GM23338 (cell line): ENCODE results near the gene HIF1AN. TPM values are rescaled to one million over a fixed set of nuclear protein-coding genes. Genes with fewer than 3 reads are reported as not detected.

ENCODE experiments used
- ATAC-seq: fragments of 200-7000 bp; cut with Tn5 transposase; 3 replicates; pipeline ENCODE4 v1.9.1; 2020
- DNase-seq: peaks from one replicate; pipeline ENCODE4 v3.0.0-alpha.2; 2015; ENCODE audit warnings: low spot score
- H2AFZ ChIP-seq: fragments of 200-600 bp; sonication (generic); 2 replicates; pipeline ENCODE4 v1.8.0; 2016; ENCODE audit warnings: antibody characterized with exemption, mild to moderate bottlenecking, moderate library complexity
- H3F3A ChIP-seq: fragments of 200-600 bp; sonication (generic); replicated peaks from 2 replicates; pipeline ENCODE4 v1.8.0; 2017; ENCODE audit warnings: antibody characterized with exemption, mixed run types, low read depth
- H3K27ac ChIP-seq: fragments of 200-600 bp; sonication (generic); 2 replicates; pipeline ENCODE4 v1.6.1; 2016; ENCODE audit warnings: low read depth
- H3K27me3 ChIP-seq: fragments of 200-600 bp; sonication (generic); 2 replicates; pipeline ENCODE4 v1.8.0; 2016; ENCODE audit warnings: mild to moderate bottlenecking, mixed run types, moderate library complexity; ENCODE audit not compliant: insufficient read depth
- H3K36me3 ChIP-seq: fragments of 200-600 bp; sonication (generic); 2 replicates; pipeline ENCODE4 v1.8.0; 2016; ENCODE audit warnings: mild to moderate bottlenecking; ENCODE audit not compliant: insufficient read depth
- H3K4me1 ChIP-seq: fragments of 200-600 bp; sonication (generic); 2 replicates; pipeline ENCODE4 v1.8.0; 2016; ENCODE audit warnings: mild to moderate bottlenecking, moderate library complexity; ENCODE audit not compliant: insufficient read depth
- H3K4me2 ChIP-seq: fragments of 200-600 bp; sonication (generic); 2 replicates; pipeline ENCODE4 v1.7.1; 2017; ENCODE audit warnings: mixed run types
- H3K4me3 ChIP-seq: fragments of 200-600 bp; sonication (generic); 2 replicates; pipeline ENCODE4 v1.6.1; 2016; ENCODE audit warnings: mixed run types
- H3K79me2 ChIP-seq: fragments of 200-600 bp; sonication (generic); replicated peaks from 2 replicates; pipeline ENCODE4 v1.8.0; 2017; ENCODE audit warnings: mild to moderate bottlenecking; ENCODE audit not compliant: insufficient read depth
- H3K9me2 ChIP-seq: fragments of 200-600 bp; sonication (generic); 2 replicates; pipeline ENCODE4 v1.8.0; 2017; ENCODE audit not compliant: insufficient read depth
- H4K20me1 ChIP-seq: fragments of 200-600 bp; sonication (generic); replicated peaks from 2 replicates; pipeline ENCODE4 v1.8.0; 2017; ENCODE audit warnings: mild to moderate bottlenecking; ENCODE audit not compliant: insufficient read depth
- H3K27ac Mint-ChIP-seq: 2 replicates; pipeline ENCODE4 v1.8.0; 2020; ENCODE audit warnings: inconsistent platforms, mild to moderate bottlenecking, moderate library complexity, mixed read lengths
- H3K27me3 Mint-ChIP-seq: 3 replicates; pipeline ENCODE4 v1.8.0; 2022; ENCODE audit warnings: low read depth, mild to moderate bottlenecking, moderate library complexity, mixed read lengths, inconsistent platforms; ENCODE audit not compliant: insufficient read depth, poor library complexity
- H3K36me3 Mint-ChIP-seq: 3 replicates; pipeline ENCODE4 v1.8.0; 2021; ENCODE audit warnings: low read depth, mild to moderate bottlenecking, inconsistent platforms, moderate library complexity, mixed read lengths
- H3K4me1 Mint-ChIP-seq: 3 replicates; pipeline ENCODE4 v1.8.0; 2020; ENCODE audit warnings: mild to moderate bottlenecking, inconsistent platforms, mixed read lengths
- H3K4me3 Mint-ChIP-seq: 3 replicates; pipeline ENCODE4 v1.8.0; 2021; ENCODE audit warnings: moderate library complexity, mild to moderate bottlenecking, inconsistent platforms, mixed read lengths
- H3K9me3 Mint-ChIP-seq: 3 replicates; pipeline ENCODE4 v1.8.0; 2020; ENCODE audit warnings: moderate library complexity, mild to moderate bottlenecking, inconsistent platforms, mixed read lengths
- CREB1 ChIP-seq: fragments of 250-450 bp; sonication (Bioruptor Pico); IDR thresholded peaks from 2 replicates; pipeline ENCODE4 v1.5.0; 2020; ENCODE audit warnings: low read depth, mild to moderate bottlenecking, moderate library complexity
- EZH2phosphoT487 ChIP-seq: fragments of 200-600 bp; sonication (generic); IDR thresholded peaks from one replicate; pipeline ENCODE4 v1.8.1; 2018; ENCODE audit warnings: antibody characterized with exemption; ENCODE audit not compliant: unreplicated experiment
- JUNB ChIP-seq: IDR thresholded peaks from one replicate; pipeline ENCODE4 v1.6.1; 2016; ENCODE audit warnings: antibody characterized with exemption; ENCODE audit not compliant: unreplicated experiment
- NANOG ChIP-seq: IDR thresholded peaks from 2 replicates; pipeline ENCODE4 v1.6.1; 2016; ENCODE audit warnings: antibody characterized with exemption, borderline replicate concordance
- POLR2AphosphoS5 ChIP-seq: IDR thresholded peaks from 2 replicates; pipeline ENCODE4 v1.6.1; 2016; ENCODE audit warnings: antibody characterized with exemption, low read depth
- REST ChIP-seq: IDR thresholded peaks from one replicate; pipeline ENCODE4 v1.6.1; 2018; ENCODE audit warnings: antibody characterized with exemption; ENCODE audit not compliant: unreplicated experiment
- STAT1 ChIP-seq: IDR thresholded peaks from one replicate; pipeline ENCODE4 v1.6.1; 2016; ENCODE audit warnings: antibody characterized with exemption; ENCODE audit not compliant: unreplicated experiment
- ZNF114 ChIP-seq: fragments of 250-450 bp; sonication (Bioruptor Pico); IDR thresholded peaks from 2 replicates; pipeline ENCODE4 v1.5.0; 2020; ENCODE audit warnings: mild to moderate bottlenecking, moderate library complexity
- ZNF331 ChIP-seq: fragments of 250-450 bp; sonication (Bioruptor Pico); IDR thresholded peaks from 2 replicates; pipeline ENCODE4 v1.5.0; 2020; ENCODE audit warnings: low read depth, mild to moderate bottlenecking, moderate library complexity
- polyA plus RNA-seq: library from polyadenylated mRNA; unstranded; fragments of >200 nt; fragmentation: Nextera tagmentation; extraction: Ambion mirVana; gene quantifications from 2 replicates; pipeline ENCODE4 v1.2.1, GENCODE V29; 2016
- total RNA-seq: library from RNA; depleted of rRNA; stranded (reverse); fragments of >200 nt; shearing (Covaris generic); gene quantifications from 2 replicates; pipeline ENCODE4 v1.2.3, GENCODE V29; 2014

The HIF1AN gene
- total and polyA plus RNA-seq, 2 experiments from 2014 or later, result 9.9 to 26.3 TPM

DNA sequence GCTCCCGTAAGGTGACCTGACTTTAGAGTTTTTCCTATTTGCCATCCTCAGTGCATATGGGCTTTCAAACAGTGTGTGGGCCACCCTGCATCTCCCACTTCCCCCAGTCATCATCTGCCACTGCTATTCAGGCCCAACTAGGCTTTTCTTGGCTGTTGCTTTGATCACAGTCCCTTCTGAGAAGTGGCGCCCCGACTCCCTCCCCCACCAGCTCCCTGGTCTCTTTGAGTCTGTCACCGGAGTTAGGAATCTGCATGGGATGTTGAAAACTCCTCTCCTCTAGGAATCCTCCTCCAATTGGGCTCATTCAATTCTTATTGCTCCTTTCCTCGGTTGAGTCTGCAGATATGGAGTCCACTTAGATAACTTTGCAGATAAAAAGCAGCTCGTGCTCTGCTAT lies 32.1 kb downstream of the HIF1AN start:
- no peak for DNase-seq
- Histone ChIP-seq H3F3A (no peaks in the 10 kb centered on the region), H3K27me3 (peaks cover 43% of the 10 kb centered on the region), H3K4me3 (no peak overlapping the region), H3K27ac (no peak overlapping the region), H3K79me2 (no peaks in the 10 kb centered on the region), H3K4me2 (no peak overlapping the region), H4K20me1 (no peaks in the 10 kb centered on the region), H3K4me1 (no peaks in the 10 kb centered on the region), H2AFZ (no peak overlapping the region), H3K36me3 (no peaks in the 10 kb centered on the region), H3K9me2 (no peaks in the 10 kb centered on the region)
- ATAC-seq, result no peak
- no peak overlapping the region for H3K4me3 Mint-ChIP-seq
- H3K27ac Mint-ChIP-seq, result no peak overlapping the region
- no peaks in the 10 kb centered on the region for H3K36me3 Mint-ChIP-seq
- peaks cover 2% of the 10 kb centered on the region; the same call in 2 of the 3 replicates for H3K9me3 Mint-ChIP-seq
- H3K4me1 Mint-ChIP-seq, result peaks cover 4% of the 10 kb centered on the region; the same call in 2 of the 3 replicates
- TF ChIP-seq POLR2AphosphoS5 (no peak), EZH2phosphoT487 (no peak), REST (no peak), ZNF114 (CRISPR knock-in tag) (no peak), CREB1 (CRISPR knock-in tag) (no peak)
- H3K27me3 Mint-ChIP-seq, result peaks cover 28% of the 10 kb centered on the region

GRCh38 chr10:100568912-100569311 lies 33.2 kb downstream of the HIF1AN start:
- no peak for TF ChIP-seq POLR2AphosphoS5
- TF ChIP-seq EZH2phosphoT487, result no peak
- TF ChIP-seq STAT1, result no peak
- no peak for TF ChIP-seq NANOG
- TF ChIP-seq ZNF331, result no peak
- TF ChIP-seq JUNB, result no peak
- H3K27me3 ChIP-seq, result peaks cover 32% of the 10 kb centered on the region
- peaks cover 22% of the 10 kb centered on the region for H3K27me3 Mint-ChIP-seq

More at GRCh38 chr10:100568912-100569311, 33.2 kb downstream of the HIF1AN start:
- Histone ChIP-seq H3K9me2 (no peaks in the 10 kb centered on the region), H3K4me3 (no peak overlapping the region), H3K4me2 (no peak overlapping the region), H2AFZ (no peak overlapping the region), H3K27ac (no peak overlapping the region), H4K20me1 (no peaks in the 10 kb centered on the region), H3K4me1 (no peaks in the 10 kb centered on the region), H3K36me3 (no peaks in the 10 kb centered on the region), H3F3A (no peaks in the 10 kb centered on the region), H3K79me2 (no peaks in the 10 kb centered on the region)
- Mint-ChIP-seq H3K4me3 (no peak overlapping the region), H3K4me1 (no peaks in the 10 kb centered on the region; the same call in 2 of the 3 replicates), H3K27ac (no peak overlapping the region), H3K9me3 (no peaks in the 10 kb centered on the region; the same call in 2 of the 3 replicates), H3K36me3 (no peaks in the 10 kb centered on the region)
- ATAC-seq (no peak), DNase-seq (no peak)
